Stimulated activated CD4-positive, alpha-beta T cell treated with anti-CD3 and anti-CD28 coated beads, Interleukin-12 subunit alpha, Interleukin-12 subunit beta, amount 100 ng/mL, for 48 hours (primary cell): ENCODE measurements around the gene EGFL6.
A peak's percentile ranks its signal among the peaks of the same experiment; 100 is the strongest.
"Not testable (repeated sequence)": the region's sequence is repeated elsewhere in the genome, so short reads cannot be mapped to it uniquely, and the experiment has no call there.

Experiments used
- DNase-seq, 3 donors: peaks; one replicate each; pipeline ENCODE4 v3.0.0-alpha.2; 2020; ENCODE audit warnings: low read depth in 2 of 3, low spot score in 1 of 3

EGFL6 gene

DNA sequence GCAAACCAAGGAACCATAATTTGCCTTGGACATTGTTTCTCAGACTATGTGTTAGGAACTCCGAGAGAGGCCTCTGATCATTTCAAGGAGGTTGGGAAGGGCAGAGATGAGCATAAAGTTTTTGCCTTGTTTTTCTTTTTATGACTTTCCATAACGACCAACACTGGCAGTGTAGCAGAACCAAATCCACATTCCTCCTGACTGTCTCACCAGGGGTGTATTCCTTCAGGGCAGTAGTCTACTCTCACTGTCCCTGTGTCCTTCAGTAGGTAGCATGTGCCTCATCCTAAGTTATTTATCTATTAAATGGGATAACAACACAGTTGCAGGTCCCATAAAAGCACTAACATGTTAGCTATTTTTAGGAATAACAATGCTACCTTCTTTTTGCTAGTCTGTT is 20.8 kb downstream of the EGFL6 start:
- no peak for DNase-seq

GRCh38 chrX:13590914-13591313 is 21.5 kb downstream of the EGFL6 start:
- DNase-seq = no peak

GRCh38 chrX:13597874-13598273 is 28.5 kb downstream of the EGFL6 start:
- DNase-seq = no peak

DNA sequence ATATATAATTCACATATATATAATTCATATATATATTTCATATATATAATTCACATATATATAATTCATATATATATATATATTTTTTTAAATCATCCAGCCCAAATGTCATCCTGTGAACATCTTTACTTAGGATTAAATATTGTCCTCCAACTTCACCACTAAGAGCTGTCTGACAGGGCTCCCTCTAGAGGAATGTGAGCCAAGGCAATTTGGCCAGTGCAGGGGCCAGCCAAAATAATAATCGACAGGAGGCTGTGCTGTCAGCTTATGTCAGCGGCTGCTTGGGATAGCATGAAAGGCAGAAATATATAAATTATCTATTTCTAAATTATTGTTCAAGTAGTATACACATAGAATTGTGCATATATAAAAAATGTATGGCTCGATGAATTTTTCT is 29.5 kb downstream of the EGFL6 start:
- DNase-seq = no peak

- no peak for DNase-seq
These were observed 30.1 kb downstream of the EGFL6 start for GRCh38 chrX:13599491-13599890.

DNA sequence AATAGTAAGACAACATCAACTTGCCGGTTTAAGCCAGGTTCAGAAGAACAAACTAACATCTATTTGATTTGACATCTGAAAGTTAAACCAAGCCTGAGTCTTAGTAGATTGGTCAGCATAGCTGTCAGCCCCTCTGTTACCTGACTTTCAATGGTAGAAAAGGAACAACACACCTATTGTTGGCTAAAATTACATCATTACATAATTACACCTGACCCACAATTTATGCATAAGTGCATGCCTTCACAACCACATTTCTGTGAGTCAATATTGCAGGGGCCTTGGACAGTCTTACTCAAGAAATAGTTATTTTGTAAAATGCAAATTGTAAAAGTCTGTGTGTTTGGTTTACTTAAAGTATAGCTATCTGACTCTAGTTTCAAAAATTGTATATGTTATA is 36.2 kb downstream of the EGFL6 start:
- no peak for DNase-seq

DNA sequence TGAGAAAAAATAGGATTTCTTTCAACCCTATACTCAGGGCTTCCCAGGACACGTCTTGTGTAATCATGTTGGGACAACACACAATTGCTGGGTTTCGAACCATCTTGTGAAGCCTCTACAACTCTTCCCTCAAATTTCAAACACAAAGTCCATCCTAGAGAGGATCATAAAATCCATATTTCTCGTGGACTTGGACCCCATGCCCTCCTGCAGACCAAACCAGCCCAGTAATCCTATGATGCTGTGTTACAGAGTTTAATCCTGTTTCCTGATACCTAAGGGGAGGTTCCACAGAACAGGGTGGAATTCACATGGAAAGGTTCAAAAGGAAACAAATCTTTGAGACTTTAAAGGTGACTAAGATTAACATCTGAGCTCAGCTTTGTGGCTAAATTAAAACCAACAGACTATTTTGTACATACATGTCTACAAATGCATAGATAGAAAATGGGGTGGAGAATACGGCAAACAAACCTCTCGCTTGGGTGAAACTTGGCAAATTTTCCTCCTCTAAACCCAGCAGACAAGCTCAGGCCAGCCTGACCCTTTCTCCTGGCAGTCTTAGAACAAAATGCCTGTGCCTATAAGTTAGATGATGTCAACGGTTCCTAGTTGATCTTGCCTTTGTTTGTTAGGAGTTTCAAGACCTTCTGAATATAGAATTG is 38.1 kb downstream of the EGFL6 start:
- no peak for DNase-seq

- no peak for DNase-seq
These were observed 38.6 kb downstream of the EGFL6 start for GRCh38 chrX:13607996-13608365.

DNA sequence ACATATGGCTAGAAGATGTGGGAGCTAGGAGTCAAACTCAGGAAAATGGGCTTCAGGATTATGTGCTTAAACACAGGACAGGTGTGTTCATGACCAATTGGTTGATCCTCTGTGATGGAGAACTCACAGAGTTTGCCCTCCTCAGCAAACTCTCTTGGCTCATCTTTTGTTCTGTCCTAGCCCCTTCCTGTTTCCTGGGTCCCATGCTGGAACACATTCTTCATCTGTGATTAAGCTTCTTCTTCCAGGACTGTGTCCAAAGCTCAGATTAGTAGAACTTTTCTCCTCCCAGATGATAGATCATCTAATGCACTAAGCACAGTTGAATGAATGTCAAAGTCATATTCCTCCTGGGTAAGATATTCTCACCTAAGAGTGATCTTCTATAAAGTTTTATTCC is 44.8 kb downstream of the EGFL6 start:
- DNase-seq = no peak

DNA sequence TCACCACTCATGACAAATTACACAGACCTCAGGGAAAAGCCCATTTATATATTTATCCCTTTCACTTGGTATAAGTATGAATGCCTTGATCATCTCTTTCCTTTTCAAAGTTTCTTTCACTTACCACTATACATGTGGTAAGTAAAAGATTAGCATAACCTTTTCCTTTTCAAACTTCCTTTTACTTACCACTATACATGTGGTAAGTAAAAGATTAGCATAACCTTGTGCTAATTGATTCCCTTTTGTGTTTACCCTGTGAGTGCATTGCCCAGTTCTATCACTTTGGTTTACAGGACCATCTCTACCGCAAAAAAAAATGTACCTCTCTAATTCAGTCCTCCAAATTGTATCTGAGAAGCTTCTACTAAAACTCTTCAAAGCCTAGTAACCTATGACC is 50.8 kb downstream of the EGFL6 start:
- no peak for DNase-seq

DNA sequence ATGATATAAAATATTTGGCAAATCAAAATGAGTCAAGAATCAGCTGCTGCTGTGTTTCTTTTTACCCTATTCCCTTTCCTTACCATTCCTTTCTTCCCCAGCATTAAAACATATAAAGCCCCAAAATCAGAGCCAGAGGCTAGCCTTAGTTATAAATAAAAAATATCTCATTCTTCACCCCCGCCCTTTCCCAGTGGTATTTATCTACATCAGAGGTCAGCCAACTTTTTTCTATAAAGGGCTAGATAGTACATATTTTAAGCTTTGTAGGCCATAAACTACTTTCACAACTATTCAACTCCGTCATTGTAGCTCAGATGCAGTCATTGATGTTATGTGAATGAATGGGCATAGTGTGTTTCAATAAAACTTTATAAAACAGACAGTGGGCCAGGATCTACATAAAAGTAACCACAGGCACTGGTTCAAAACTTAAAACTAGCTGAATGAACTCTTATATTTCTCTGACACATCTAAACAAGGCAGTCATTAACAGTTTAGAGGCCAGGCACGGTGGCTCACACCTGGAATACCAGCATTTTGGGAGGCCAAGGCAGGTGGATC is 53.1 kb downstream of the EGFL6 start:
- DNase-seq = no peak

DNA sequence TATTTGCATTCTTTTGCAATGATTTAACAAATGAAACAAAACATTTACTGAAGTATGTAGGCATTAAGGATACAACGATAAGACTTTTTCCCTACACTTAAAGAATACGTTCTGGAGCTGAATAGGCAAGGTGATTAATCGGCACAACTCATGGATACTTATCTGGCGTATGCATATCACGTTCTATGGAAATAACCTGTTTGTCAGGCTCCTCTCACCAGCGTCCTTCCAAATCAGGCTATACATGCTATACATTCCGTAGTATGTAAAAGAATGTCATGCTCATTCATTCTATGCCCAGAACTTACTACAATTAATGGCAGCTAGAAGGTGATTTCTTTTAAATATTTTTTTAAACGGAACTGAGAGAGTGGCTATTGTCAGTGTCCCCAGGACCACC is 57.9 kb downstream of the EGFL6 start:
- no peak for DNase-seq

DNA sequence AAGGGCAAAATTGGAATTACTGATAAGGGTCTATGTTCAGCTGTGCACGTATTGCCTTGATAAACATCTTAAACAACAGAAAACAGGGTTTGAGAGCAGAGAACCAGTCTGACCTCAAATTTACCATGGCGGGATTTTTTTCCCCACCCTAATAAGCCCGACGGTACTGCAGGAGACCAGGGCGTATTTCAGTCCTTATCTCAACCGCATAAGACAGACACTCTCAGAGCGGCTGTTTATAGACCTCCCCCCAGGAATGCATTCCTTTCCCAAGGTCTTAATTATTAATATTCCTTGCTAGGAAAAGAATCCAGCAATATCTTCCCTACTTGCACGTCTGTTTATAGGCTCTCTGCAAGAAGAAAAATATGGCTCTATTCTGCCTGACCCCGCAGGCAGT is 67.8 kb downstream of the EGFL6 start:
- DNase-seq = not testable (repeated sequence)

- no peak for DNase-seq
These were observed 68.6 kb downstream of the EGFL6 start for GRCh38 chrX:13638021-13638420.

GRCh38 chrX:13638826-13639225 is 69.4 kb downstream of the EGFL6 start:
- DNase-seq = no peak

DNA sequence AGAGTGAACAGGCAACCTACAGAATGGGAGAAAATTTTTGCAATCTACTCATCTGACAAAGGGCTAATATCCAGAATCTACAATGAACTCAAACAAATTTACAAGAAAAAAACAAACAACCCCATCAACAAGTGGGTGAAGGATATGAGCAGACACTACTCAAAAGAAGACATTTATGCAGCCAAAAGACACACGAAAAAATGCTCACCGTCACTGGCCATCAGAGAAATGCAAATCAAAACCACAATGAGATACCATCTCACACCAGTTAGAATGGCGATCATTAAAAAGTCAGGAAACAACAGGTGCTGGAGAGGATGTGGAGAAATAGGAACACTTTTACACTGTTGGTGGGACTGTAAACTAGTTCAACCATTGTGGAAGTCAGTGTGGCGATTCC is 72.3 kb downstream of the EGFL6 start:
- DNase-seq = not testable (repeated sequence)

GRCh38 chrX:13645464-13646153 is 76.2 kb downstream of the EGFL6 start:
- DNase-seq = no peak

- DNase-seq = peak in 2 of 3 donors; percentile 20 to 37
These were observed 76.8 kb downstream of the EGFL6 start for GRCh38 chrX:13646154-13646549.

- peak; percentile 24 to 47 (median 44) for DNase-seq
These were observed 78.4 kb downstream of the EGFL6 start for GRCh38 chrX:13647709-13648212.

DNA sequence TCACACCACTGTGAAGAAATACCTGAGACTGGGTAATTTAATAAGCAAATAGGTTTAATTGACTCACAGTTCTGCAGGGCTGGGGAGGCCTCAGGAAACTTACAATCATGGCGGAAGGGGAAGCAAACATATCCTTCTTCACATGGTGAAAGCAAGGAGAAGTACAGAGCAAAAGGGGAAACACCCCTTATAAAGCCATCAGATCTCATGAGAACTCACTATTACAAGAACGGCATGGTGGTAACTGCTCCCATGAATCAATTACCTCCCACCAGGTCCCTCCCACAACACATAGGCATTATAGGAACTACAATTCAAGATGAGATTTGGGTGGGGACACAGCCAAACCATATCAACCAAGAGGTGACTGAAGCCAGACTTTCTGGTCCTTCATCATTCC is 78.9 kb downstream of the EGFL6 start:
- DNase-seq = not testable (repeated sequence)

- no peak for DNase-seq
These were observed 80.4 kb downstream of the EGFL6 start for GRCh38 chrX:13649838-13650237.

- no peak for DNase-seq
These were observed 80.9 kb downstream of the EGFL6 start for GRCh38 chrX:13650318-13650717.

DNA sequence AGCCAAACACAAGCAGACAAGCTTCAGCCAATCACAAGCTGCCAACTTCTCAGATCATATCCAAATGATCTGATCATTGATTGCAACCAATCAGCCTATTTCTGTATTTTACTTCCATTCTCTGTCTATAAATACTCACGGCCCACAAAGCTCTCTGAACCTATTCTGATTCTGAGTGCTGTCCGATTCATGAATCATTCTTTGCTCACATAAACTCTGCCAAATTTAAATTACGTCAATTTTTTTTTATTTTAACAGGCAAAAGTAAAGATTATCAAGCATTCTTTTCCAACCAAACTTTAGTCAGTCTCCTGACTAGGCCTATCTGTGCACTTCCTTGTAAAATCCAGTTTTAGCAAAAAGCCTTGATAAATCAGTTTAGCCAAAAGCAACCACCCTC is 81.7 kb downstream of the EGFL6 start:
- DNase-seq = no peak
